GM20431 (cell line): ENCODE measurements around the gene C10orf71.

Experiments used
- in situ Hi-C: fragments of 300-500 bp; cut with MseI, MboI; formaldehyde crosslinking; loops from one replicate; pipeline ENCODE4 v1.15.0; 2020; ENCODE audit warnings: low sequenced_read_pairs; ENCODE audit not compliant: unreplicated experiment

C10orf71 gene

GRCh38 chr10:49310901-49311554 lies 12.1 kb downstream of the C10orf71 start:
- in situ Hi-C loops, result no loop called here

GRCh38 chr10:49311555-49312236 lies 12.7 kb downstream of the C10orf71 start:
- in situ Hi-C loops, result no loop called here

GRCh38 chr10:49312246-49312869 lies 13.4 kb downstream of the C10orf71 start:
- in situ Hi-C loops, result no loop called here

- in situ Hi-C loops, result no loop called here
Observed at GRCh38 chr10:49313501-49314070, 14.6 kb downstream of the C10orf71 start.

- in situ Hi-C loops, result no loop called here
Observed at GRCh38 chr10:49314806-49315205, 15.8 kb downstream of the C10orf71 start.

GRCh38 chr10:49318028-49318427 lies 19.1 kb downstream of the C10orf71 start:
- in situ Hi-C loops, result no loop called here

- in situ Hi-C loops, result no loop called here
Observed at GRCh38 chr10:49318755-49319154, 19.8 kb downstream of the C10orf71 start.

- in situ Hi-C loops, result no loop called here
Observed at GRCh38 chr10:49319206-49319605, 20.2 kb downstream of the C10orf71 start.

GRCh38 chr10:49320191-49320590 lies 21.2 kb downstream of the C10orf71 start:
- in situ Hi-C loops, result no loop called here

GRCh38 chr10:49321021-49321420 lies 22.1 kb downstream of the C10orf71 start:
- in situ Hi-C loops, result no loop called here

GRCh38 chr10:49322371-49323170 lies 23.6 kb downstream of the C10orf71 start:
- in situ Hi-C loops, result no loop called here

GRCh38 chr10:49323171-49323895 lies 24.4 kb downstream of the C10orf71 start:
- in situ Hi-C loops, result no loop called here

- in situ Hi-C loops, result no loop called here
Observed at GRCh38 chr10:49323896-49324270, 24.9 kb downstream of the C10orf71 start.

- in situ Hi-C loops, result no loop called here
Observed at GRCh38 chr10:49324711-49325110, 25.7 kb downstream of the C10orf71 start.

GRCh38 chr10:49325131-49325915 lies 26.4 kb downstream of the C10orf71 start:
- in situ Hi-C loops, result no loop called here

GRCh38 chr10:49325916-49326783 lies 27.2 kb downstream of the C10orf71 start:
- in situ Hi-C loops, result no loop called here

GRCh38 chr10:49327036-49327813 lies 28.3 kb downstream of the C10orf71 start:
- in situ Hi-C loops, result no loop called here
